GM23338 (cell line): ENCODE results near the gene OR10H1.

ENCODE experiments used
- CREB1 ChIP-seq: fragments of 250-450 bp; sonication (Bioruptor Pico); IDR thresholded peaks from 2 replicates; pipeline ENCODE4 v1.5.0; 2020; ENCODE audit warnings: low read depth, mild to moderate bottlenecking, moderate library complexity
- EZH2 ChIP-seq: fragments of 200-600 bp; sonication (generic); IDR thresholded peaks from one replicate; pipeline ENCODE4 v1.8.0; 2017; ENCODE audit warnings: antibody characterized with exemption, mild to moderate bottlenecking, low read depth; ENCODE audit not compliant: unreplicated experiment
- EZH2phosphoT487 ChIP-seq: fragments of 200-600 bp; sonication (generic); IDR thresholded peaks from one replicate; pipeline ENCODE4 v1.8.1; 2018; ENCODE audit warnings: antibody characterized with exemption; ENCODE audit not compliant: unreplicated experiment
- POLR2AphosphoS5 ChIP-seq: IDR thresholded peaks from 2 replicates; pipeline ENCODE4 v1.6.1; 2016; ENCODE audit warnings: antibody characterized with exemption, low read depth
- TF ChIP-seq, protein P1 (sequence below), 2 experiments: fragments of 200-600 bp in 1 of 2; sonication (generic) in 1 of 2; conservative IDR thresholded peaks; 2 replicates each; pipeline versions ENCODE4 v1.5.1 to v1.6.1; 2016 to 2017; ENCODE audit warnings: antibody characterized with exemption in 2 of 2, low read depth in 2 of 2, mild to moderate bottlenecking in 2 of 2, moderate library complexity in 1 of 2
- TF ChIP-seq, protein P2 (sequence below): IDR thresholded peaks from one replicate; pipeline ENCODE4 v1.6.1; 2018; ENCODE audit warnings: antibody characterized with exemption; ENCODE audit not compliant: unreplicated experiment
- TF ChIP-seq, protein P3 (sequence below): IDR thresholded peaks from 2 replicates; pipeline ENCODE4 v1.6.1; 2016; ENCODE audit warnings: antibody characterized with exemption

DNA sequence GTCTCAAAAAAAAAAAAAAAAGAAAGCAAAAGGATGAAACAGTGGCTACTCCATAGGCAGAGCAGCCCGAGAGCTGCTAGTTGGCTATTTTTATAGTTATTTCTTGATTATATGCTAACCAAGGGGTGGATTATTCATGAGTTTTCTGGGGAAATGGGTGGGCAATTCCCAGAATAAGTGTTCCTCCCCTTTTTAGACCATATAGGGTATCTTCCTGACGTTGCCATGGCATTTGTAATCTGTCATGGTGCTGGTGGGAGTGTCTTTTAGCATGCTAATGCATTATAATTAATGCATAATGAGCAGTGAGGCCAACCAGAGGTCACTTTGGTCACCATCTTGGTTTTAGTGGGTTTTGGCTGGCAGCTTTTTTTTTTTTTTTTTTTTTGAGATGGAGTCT is 25.4 kb upstream of the OR10H1 start:
- TF ChIP-seq, protein P1, sequence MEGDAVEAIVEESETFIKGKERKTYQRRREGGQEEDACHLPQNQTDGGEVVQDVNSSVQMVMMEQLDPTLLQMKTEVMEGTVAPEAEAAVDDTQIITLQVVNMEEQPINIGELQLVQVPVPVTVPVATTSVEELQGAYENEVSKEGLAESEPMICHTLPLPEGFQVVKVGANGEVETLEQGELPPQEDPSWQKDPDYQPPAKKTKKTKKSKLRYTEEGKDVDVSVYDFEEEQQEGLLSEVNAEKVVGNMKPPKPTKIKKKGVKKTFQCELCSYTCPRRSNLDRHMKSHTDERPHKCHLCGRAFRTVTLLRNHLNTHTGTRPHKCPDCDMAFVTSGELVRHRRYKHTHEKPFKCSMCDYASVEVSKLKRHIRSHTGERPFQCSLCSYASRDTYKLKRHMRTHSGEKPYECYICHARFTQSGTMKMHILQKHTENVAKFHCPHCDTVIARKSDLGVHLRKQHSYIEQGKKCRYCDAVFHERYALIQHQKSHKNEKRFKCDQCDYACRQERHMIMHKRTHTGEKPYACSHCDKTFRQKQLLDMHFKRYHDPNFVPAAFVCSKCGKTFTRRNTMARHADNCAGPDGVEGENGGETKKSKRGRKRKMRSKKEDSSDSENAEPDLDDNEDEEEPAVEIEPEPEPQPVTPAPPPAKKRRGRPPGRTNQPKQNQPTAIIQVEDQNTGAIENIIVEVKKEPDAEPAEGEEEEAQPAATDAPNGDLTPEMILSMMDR (conservative IDR thresholded peaks at IDR 0.05; ENCODE audit: low read depth in 2 of 2), result no peak
- TF ChIP-seq, protein P2, sequence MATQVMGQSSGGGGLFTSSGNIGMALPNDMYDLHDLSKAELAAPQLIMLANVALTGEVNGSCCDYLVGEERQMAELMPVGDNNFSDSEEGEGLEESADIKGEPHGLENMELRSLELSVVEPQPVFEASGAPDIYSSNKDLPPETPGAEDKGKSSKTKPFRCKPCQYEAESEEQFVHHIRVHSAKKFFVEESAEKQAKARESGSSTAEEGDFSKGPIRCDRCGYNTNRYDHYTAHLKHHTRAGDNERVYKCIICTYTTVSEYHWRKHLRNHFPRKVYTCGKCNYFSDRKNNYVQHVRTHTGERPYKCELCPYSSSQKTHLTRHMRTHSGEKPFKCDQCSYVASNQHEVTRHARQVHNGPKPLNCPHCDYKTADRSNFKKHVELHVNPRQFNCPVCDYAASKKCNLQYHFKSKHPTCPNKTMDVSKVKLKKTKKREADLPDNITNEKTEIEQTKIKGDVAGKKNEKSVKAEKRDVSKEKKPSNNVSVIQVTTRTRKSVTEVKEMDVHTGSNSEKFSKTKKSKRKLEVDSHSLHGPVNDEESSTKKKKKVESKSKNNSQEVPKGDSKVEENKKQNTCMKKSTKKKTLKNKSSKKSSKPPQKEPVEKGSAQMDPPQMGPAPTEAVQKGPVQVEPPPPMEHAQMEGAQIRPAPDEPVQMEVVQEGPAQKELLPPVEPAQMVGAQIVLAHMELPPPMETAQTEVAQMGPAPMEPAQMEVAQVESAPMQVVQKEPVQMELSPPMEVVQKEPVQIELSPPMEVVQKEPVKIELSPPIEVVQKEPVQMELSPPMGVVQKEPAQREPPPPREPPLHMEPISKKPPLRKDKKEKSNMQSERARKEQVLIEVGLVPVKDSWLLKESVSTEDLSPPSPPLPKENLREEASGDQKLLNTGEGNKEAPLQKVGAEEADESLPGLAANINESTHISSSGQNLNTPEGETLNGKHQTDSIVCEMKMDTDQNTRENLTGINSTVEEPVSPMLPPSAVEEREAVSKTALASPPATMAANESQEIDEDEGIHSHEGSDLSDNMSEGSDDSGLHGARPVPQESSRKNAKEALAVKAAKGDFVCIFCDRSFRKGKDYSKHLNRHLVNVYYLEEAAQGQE, result no peak
- TF ChIP-seq, protein P3, sequence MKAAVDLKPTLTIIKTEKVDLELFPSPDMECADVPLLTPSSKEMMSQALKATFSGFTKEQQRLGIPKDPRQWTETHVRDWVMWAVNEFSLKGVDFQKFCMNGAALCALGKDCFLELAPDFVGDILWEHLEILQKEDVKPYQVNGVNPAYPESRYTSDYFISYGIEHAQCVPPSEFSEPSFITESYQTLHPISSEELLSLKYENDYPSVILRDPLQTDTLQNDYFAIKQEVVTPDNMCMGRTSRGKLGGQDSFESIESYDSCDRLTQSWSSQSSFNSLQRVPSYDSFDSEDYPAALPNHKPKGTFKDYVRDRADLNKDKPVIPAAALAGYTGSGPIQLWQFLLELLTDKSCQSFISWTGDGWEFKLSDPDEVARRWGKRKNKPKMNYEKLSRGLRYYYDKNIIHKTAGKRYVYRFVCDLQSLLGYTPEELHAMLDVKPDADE, result no peak
- TF ChIP-seq POLR2AphosphoS5 (no peak), EZH2phosphoT487 (no peak), CREB1 (CRISPR knock-in tag) (no peak), EZH2 (no peak)
